Keratinocyte (primary cell): Measurements from ENCODE around the gene ARHGEF33. TPM values are rescaled to one million over a fixed set of nuclear protein-coding genes. Genes with fewer than 3 reads are reported as not detected.

Experiments used
- DNase-seq: peaks from one replicate; pipeline ENCODE4 v3.0.0-alpha.2; 2011; ENCODE audit warnings: low read depth, missing footprints, low spot score
- FAIRE-seq: peaks from 2 replicates; lab custom pipeline; 2011; peaks lifted over from hg19 to GRCh38; lab: Jason Lieb, UNC
- H2AFZ ChIP-seq: 2 replicates; pipeline ENCODE4 v1.6.0; 2012; ENCODE audit warnings: low read length, control low read depth, inconsistent platforms; ENCODE audit not compliant: control insufficient read depth
- H3K27ac ChIP-seq: 2 replicates; pipeline ENCODE4 v1.5.1; 2011; ENCODE audit warnings: low read length; ENCODE audit not compliant: control insufficient read depth, insufficient read depth
- H3K27me3 ChIP-seq: 3 replicates; pipeline ENCODE4 v1.6.0; 2011; ENCODE audit warnings: low read length; ENCODE audit not compliant: control insufficient read depth, insufficient read depth; ENCODE audit errors: extremely low read depth
- H3K36me3 ChIP-seq, 2 experiments: 2 replicates in 1 of 2; 3 replicates in 1 of 2; pipeline ENCODE4 v1.5.1; 2011; ENCODE audit warnings: low read length in 2 of 2, mild to moderate bottlenecking in 1 of 2; ENCODE audit not compliant: control insufficient read depth in 2 of 2, insufficient read depth in 2 of 2; ENCODE audit errors: extremely low read depth in 1 of 2
- H3K4me1 ChIP-seq: 3 replicates; pipeline ENCODE4 v1.5.1; 2011; ENCODE audit warnings: low read length; ENCODE audit not compliant: control insufficient read depth, insufficient read depth; ENCODE audit errors: extremely low read depth
- H3K4me2 ChIP-seq: 3 replicates; pipeline ENCODE4 v1.6.0; 2011; ENCODE audit warnings: low read depth, low read length; ENCODE audit not compliant: control insufficient read depth, insufficient read depth; ENCODE audit errors: extremely low read depth
- H3K4me3 ChIP-seq, 3 experiments: fragments of 200-600 bp in 1 of 3; sonication (generic) in 1 of 3; 2 replicates in 2 of 3; 3 replicates in 1 of 3; pipeline ENCODE4 v1.5.1; 2011 to 2016; ENCODE audit warnings: low read length in 3 of 3, mild to moderate bottlenecking in 3 of 3, control low read depth in 2 of 3, inconsistent platforms in 1 of 3, low read depth in 1 of 3, mixed read lengths in 1 of 3, mixed run types in 1 of 3, moderate library complexity in 1 of 3; ENCODE audit not compliant: control insufficient read depth in 2 of 3, insufficient read depth in 2 of 3; ENCODE audit errors: extremely low read depth in 1 of 3
- H3K79me2 ChIP-seq: 2 replicates; pipeline ENCODE4 v1.6.0; 2012; ENCODE audit warnings: low read length; ENCODE audit not compliant: control insufficient read depth, insufficient read depth
- H3K9ac ChIP-seq: 3 replicates; pipeline ENCODE4 v1.6.0; 2011; ENCODE audit warnings: low read length; ENCODE audit not compliant: control insufficient read depth, insufficient read depth; ENCODE audit errors: extremely low read depth
- H3K9me1 ChIP-seq: 3 replicates; pipeline ENCODE4 v1.6.0; 2011; ENCODE audit warnings: low read length; ENCODE audit not compliant: control insufficient read depth, insufficient read depth; ENCODE audit errors: extremely low read depth
- H3K9me3 ChIP-seq: 2 replicates; pipeline ENCODE4 v1.5.1; 2012; ENCODE audit warnings: low read depth, low read length; ENCODE audit not compliant: control insufficient read depth
- H4K20me1 ChIP-seq: 3 replicates; pipeline ENCODE4 v1.6.0; 2011; ENCODE audit warnings: low read length; ENCODE audit not compliant: control insufficient read depth, insufficient read depth; ENCODE audit errors: extremely low read depth
- EZH2 ChIP-seq: IDR thresholded peaks from one replicate; pipeline ENCODE4 v1.6.1; 2012; ENCODE audit warnings: inconsistent platforms, mild to moderate bottlenecking, low read length, moderate library complexity
- dilution Hi-C: fragments of 300-500 bp; cut with MboI; formaldehyde crosslinking; loops from one replicate; pipeline ENCODE4 v1.7.0; 2020; ENCODE audit warnings: low sequenced_read_pairs; ENCODE audit not compliant: extremely low pct_ligation_motif_present
- polyA plus RNA-seq, 5 experiments: library from polyadenylated mRNA; depleted of rRNA in 3 of 5; stranded (reverse) in 3 of 5; stranded (forward) in 1 of 5; unstranded in 1 of 5; fragments of >200 nt; gene quantifications; 1 replicate in 1 of 5; 2 replicates in 3 of 5; 3 replicates in 1 of 5; pipeline versions ENCODE4 v1.2.1 to v1.2.3, GENCODE V29; 2011 to 2012; ENCODE audit warnings: missing spikeins in 2 of 5, low read depth in 1 of 5, low replicate concordance in 1 of 5
- TF ChIP-seq, protein P1 (sequence below), 3 experiments: IDR thresholded peaks in 1 of 3; conservative IDR thresholded peaks in 1 of 3; optimal IDR thresholded peaks in 1 of 3; 2 replicates in 2 of 3; 3 replicates in 1 of 3; pipeline versions ENCODE3 to v1.5.1; 2011; ENCODE audit warnings: low read length in 3 of 3, mild to moderate bottlenecking in 3 of 3, moderate library complexity in 2 of 3, control low read depth in 1 of 3, inconsistent platforms in 1 of 3; ENCODE audit not compliant: insufficient read depth in 2 of 3; ENCODE audit errors: extremely low read depth in 1 of 3

The ARHGEF33 gene
- polyA plus RNA-seq, 1 donor (not counting 4 experiments of a cell fraction or from before 2014, with no cell fraction given) = 0.09 TPM

DNA sequence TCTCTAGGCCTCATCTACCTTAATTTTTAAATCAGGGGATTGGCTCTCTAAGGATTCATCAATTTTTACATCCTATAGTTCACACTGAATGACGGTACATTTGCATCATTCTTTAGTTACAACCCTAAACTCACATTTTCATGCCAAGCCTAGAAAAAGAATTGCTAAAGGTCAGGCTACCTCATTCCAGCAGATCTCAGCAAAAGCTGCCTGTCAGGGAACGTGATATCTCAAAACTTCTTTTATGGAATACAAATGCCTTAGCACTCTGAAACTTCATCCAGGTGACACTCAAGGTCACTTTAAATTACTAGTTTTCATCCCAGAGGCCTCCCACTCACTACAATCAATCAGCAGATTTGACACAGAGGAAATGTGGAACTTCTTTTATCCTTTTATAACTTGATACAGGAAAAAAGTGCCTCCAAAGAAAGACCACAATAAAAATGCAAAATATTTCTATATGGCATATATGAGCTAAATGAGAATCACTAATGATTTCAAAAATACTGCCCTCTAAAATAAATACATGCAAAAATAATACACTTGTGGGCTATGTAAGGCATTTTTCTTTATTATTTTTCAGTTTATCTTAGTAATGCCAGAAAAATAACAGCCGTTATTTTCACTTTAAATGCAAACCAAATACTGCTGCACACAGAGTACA is 91.5 kb downstream of the ARHGEF33 start:
- no peaks in the 10 kb centered on the region for H4K20me1 ChIP-seq
- FAIRE-seq = no peak
- no peaks in the 10 kb centered on the region for H3K9me3 ChIP-seq
- H3K9ac ChIP-seq = no peak overlapping the region
- H2AFZ ChIP-seq = no peak overlapping the region
- DNase-seq = no peak
- H3K27ac ChIP-seq = no peak overlapping the region
- TF ChIP-seq, protein P1, sequence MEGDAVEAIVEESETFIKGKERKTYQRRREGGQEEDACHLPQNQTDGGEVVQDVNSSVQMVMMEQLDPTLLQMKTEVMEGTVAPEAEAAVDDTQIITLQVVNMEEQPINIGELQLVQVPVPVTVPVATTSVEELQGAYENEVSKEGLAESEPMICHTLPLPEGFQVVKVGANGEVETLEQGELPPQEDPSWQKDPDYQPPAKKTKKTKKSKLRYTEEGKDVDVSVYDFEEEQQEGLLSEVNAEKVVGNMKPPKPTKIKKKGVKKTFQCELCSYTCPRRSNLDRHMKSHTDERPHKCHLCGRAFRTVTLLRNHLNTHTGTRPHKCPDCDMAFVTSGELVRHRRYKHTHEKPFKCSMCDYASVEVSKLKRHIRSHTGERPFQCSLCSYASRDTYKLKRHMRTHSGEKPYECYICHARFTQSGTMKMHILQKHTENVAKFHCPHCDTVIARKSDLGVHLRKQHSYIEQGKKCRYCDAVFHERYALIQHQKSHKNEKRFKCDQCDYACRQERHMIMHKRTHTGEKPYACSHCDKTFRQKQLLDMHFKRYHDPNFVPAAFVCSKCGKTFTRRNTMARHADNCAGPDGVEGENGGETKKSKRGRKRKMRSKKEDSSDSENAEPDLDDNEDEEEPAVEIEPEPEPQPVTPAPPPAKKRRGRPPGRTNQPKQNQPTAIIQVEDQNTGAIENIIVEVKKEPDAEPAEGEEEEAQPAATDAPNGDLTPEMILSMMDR (optimal IDR thresholded peaks at IDR 0.05 in 1 of 3, IDR thresholded peaks at IDR 0.05 in 1 of 3, conservative IDR thresholded peaks at IDR 0.05 in 1 of 3; ENCODE audit: extremely low read depth in 1 of 3, insufficient read depth in 2 of 3, low read length in 3 of 3) = no peak
- TF ChIP-seq EZH2 = no peak
- no peaks in the 10 kb centered on the region for H3K9me1 ChIP-seq
- H3K4me3 ChIP-seq = no peak overlapping the region
- dilution Hi-C loops = no loop called here
- H3K27me3 ChIP-seq = no peaks in the 10 kb centered on the region
- peaks cover 7 to 14% of the 10 kb centered on the region in 2 experiments for H3K36me3 ChIP-seq
- no peak overlapping the region for H3K4me2 ChIP-seq
- H3K4me1 ChIP-seq = no peaks in the 10 kb centered on the region
- no peaks in the 10 kb centered on the region for H3K79me2 ChIP-seq

DNA sequence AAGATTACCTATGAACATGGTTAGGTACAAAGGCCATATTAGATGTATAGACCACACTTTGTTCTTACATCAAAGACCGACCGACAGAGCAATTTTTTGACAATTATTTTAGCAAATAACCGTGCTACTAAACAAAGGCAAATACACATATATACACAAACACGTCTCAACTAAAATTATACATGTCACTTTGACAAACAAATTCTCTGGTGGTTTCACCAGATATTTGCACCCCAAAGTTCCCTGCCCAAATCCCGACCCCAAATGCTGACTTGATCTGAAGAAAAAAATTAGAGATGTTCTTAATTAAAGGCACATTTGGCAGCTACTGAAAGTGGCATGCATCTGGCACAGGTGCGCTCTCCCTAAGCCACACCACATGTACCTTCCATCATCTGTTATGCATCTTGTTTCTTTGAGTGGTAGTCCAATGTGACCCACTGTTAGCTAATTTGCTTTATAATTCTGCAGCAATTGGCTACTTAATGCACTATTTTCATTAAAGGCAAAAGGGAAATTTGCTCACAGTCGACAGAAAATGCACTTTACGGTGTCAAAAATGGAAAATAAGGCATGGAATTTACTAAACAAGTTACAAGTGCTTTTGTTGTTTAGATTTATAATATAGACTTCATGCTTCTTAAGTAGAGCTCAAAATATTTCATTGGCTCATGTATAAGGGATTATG is 92.1 kb downstream of the ARHGEF33 start:
- no peaks in the 10 kb centered on the region for H3K9me1 ChIP-seq
- TF ChIP-seq, protein P1 (optimal IDR thresholded peaks at IDR 0.05 in 1 of 3, IDR thresholded peaks at IDR 0.05 in 1 of 3, conservative IDR thresholded peaks at IDR 0.05 in 1 of 3; ENCODE audit: extremely low read depth in 1 of 3, insufficient read depth in 2 of 3, low read length in 3 of 3) = no peak
- TF ChIP-seq EZH2 = no peak
- no peak overlapping the region for H3K4me2 ChIP-seq
- H3K4me1 ChIP-seq = no peaks in the 10 kb centered on the region
- no peaks in the 10 kb centered on the region for H3K9me3 ChIP-seq
- dilution Hi-C loops = no loop called here
- FAIRE-seq = no peak
- no peaks in the 10 kb centered on the region for H3K27me3 ChIP-seq
- H3K79me2 ChIP-seq = no peaks in the 10 kb centered on the region
- H3K36me3 ChIP-seq = peaks cover 7 to 14% of the 10 kb centered on the region in 2 experiments
- no peak overlapping the region for H3K4me3 ChIP-seq
- no peak overlapping the region for H3K27ac ChIP-seq
- no peak overlapping the region for H3K9ac ChIP-seq
- no peak overlapping the region for H2AFZ ChIP-seq
- no peaks in the 10 kb centered on the region for H4K20me1 ChIP-seq
- no peak for DNase-seq
